Hepatocyte (in vitro differentiated cells): ENCODE data around the gene PAPPA2. TPM values are rescaled to one million over a fixed set of nuclear protein-coding genes. Genes with fewer than 3 reads are reported as not detected.

Source experiments
- DNase-seq: peaks from one replicate; pipeline ENCODE4 v3.0.0-alpha.2; 2016; ENCODE audit warnings: low spot score
- H2AFZ ChIP-seq: fragments of 200-600 bp; sonication (generic); 2 replicates; pipeline ENCODE4 v1.6.0; 2016; ENCODE audit warnings: antibody characterized with exemption, mild to moderate bottlenecking
- H3K27ac ChIP-seq: fragments of 200-600 bp; sonication (generic); 2 replicates; pipeline ENCODE4 v1.5.1; 2016; ENCODE audit warnings: mild to moderate bottlenecking
- H3K27me3 ChIP-seq: fragments of 200-600 bp; sonication (generic); 2 replicates; pipeline ENCODE4 v1.6.1; 2016
- H3K36me3 ChIP-seq: fragments of 200-600 bp; sonication (generic); replicated peaks from 2 replicates; pipeline ENCODE4 v1.5.1; 2016; ENCODE audit warnings: low read depth; ENCODE audit not compliant: insufficient read depth
- H3K4me1 ChIP-seq: fragments of 200-600 bp; sonication (generic); 2 replicates; pipeline ENCODE4 v1.5.1; 2016; ENCODE audit warnings: mild to moderate bottlenecking, moderate library complexity; ENCODE audit not compliant: insufficient read depth
- H3K4me2 ChIP-seq: fragments of 200-600 bp; sonication (generic); 2 replicates; pipeline ENCODE4 v1.6.0; 2016
- H3K4me3 ChIP-seq: fragments of 200-600 bp; sonication (generic); 2 replicates; pipeline ENCODE4 v1.5.1; 2016; ENCODE audit warnings: mild to moderate bottlenecking
- H3K79me2 ChIP-seq: fragments of 200-600 bp; sonication (generic); 2 replicates; pipeline ENCODE4 v1.6.0; 2017; ENCODE audit warnings: mild to moderate bottlenecking
- H3K9me2 ChIP-seq: fragments of 200-600 bp; sonication (generic); replicated peaks from 2 replicates; pipeline ENCODE4 v1.6.0; 2017; ENCODE audit warnings: mild to moderate bottlenecking; ENCODE audit not compliant: insufficient read depth
- H3K9me3 ChIP-seq: fragments of 200-600 bp; sonication (generic); 2 replicates; pipeline ENCODE4 v1.5.1; 2016; ENCODE audit warnings: low read depth, mild to moderate bottlenecking
- H4K20me1 ChIP-seq: fragments of 200-600 bp; sonication (generic); 2 replicates; pipeline ENCODE4 v1.6.0; 2016; ENCODE audit warnings: mild to moderate bottlenecking; ENCODE audit not compliant: insufficient read depth, poor library complexity, severe bottlenecking
- CTCF ChIP-seq: fragments of 200-600 bp; sonication (generic); IDR thresholded peaks from 2 replicates; pipeline ENCODE4 v1.5.1; 2016; ENCODE audit warnings: antibody characterized with exemption, mild to moderate bottlenecking; ENCODE audit not compliant: poor library complexity
- EZH2 ChIP-seq: fragments of 200-600 bp; sonication (generic); IDR thresholded peaks from 2 replicates; pipeline ENCODE4 v1.6.1; 2016; ENCODE audit warnings: antibody characterized with exemption, mild to moderate bottlenecking, borderline replicate concordance
- EZH2phosphoT487 ChIP-seq: fragments of 200-600 bp; sonication (generic); IDR thresholded peaks from one replicate; pipeline ENCODE4 v1.6.1; 2018; ENCODE audit warnings: antibody characterized with exemption, mild to moderate bottlenecking, low read depth, moderate library complexity; ENCODE audit not compliant: unreplicated experiment, severe bottlenecking
- WGBS: methylation state at CpG from one replicate; pipeline ENCODE4 v1.1.6; 2016; ENCODE audit warnings: low lambda C conversion rate; ENCODE audit errors: missing lambda C conversion rate; 5-methylcytosine and 5-hydroxymethylcytosine counted together
- polyA plus RNA-seq: library from polyadenylated mRNA; unstranded; fragments of >200 nt; fragmentation: Nextera tagmentation; extraction: Ambion mirVana; gene quantifications from 2 replicates; pipeline ENCODE4 v1.2.1, GENCODE V29; 2016
- total RNA-seq: library from RNA; depleted of rRNA; stranded (reverse); fragments of >200 nt; gene quantifications from 2 replicates; pipeline ENCODE4 v1.2.3, GENCODE V29; 2014

PAPPA2 gene
- total and polyA plus RNA-seq, 2 experiments from 2014 or later, result 1.9 to 2.6 TPM

- H3K9me3 ChIP-seq, result no peaks in the 10 kb centered on the region
- H3K4me3 ChIP-seq, result no peak overlapping the region
- H4K20me1 ChIP-seq, result no peaks in the 10 kb centered on the region
- H3K27me3 ChIP-seq, result no peaks in the 10 kb centered on the region
- no peaks in the 10 kb centered on the region for H3K4me1 ChIP-seq
- no peaks in the 10 kb centered on the region for H3K36me3 ChIP-seq
- no peak overlapping the region for H2AFZ ChIP-seq
- H3K79me2 ChIP-seq, result no peaks in the 10 kb centered on the region
- TF ChIP-seq CTCF (no peak), EZH2phosphoT487 (no peak), EZH2 (no peak)
- WGBS, result 80% methylated on average over 4 of the region's 4 CpGs
- H3K9me2 ChIP-seq, result no peaks in the 10 kb centered on the region
- H3K4me2 ChIP-seq, result no peak overlapping the region
- DNase-seq, result no peak
- H3K27ac ChIP-seq, result no peak overlapping the region
Observed at GRCh38 chr1:176850871-176851270, 387.9 kb downstream of the PAPPA2 start.

- whole genome bisulfite sequencing, result 98% methylated on average over 3 of the region's 3 CpGs
- no peak overlapping the region for H2AFZ ChIP-seq
Observed at GRCh38 chr1:176852124-176852523, 389.1 kb downstream of the PAPPA2 start.

GRCh38 chr1:176853503-176853902, 390.5 kb downstream of the PAPPA2 start:
- Histone ChIP-seq H3K27ac (no peak overlapping the region), H3K9me2 (no peaks in the 10 kb centered on the region), H3K36me3 (no peaks in the 10 kb centered on the region), H3K4me3 (no peak overlapping the region), H3K4me2 (no peak overlapping the region), H3K27me3 (peaks cover 3% of the 10 kb centered on the region), H3K4me1 (no peaks in the 10 kb centered on the region), H2AFZ (no peak overlapping the region), H3K79me2 (no peaks in the 10 kb centered on the region), H3K9me3 (no peaks in the 10 kb centered on the region), H4K20me1 (no peaks in the 10 kb centered on the region)
- TF ChIP-seq EZH2phosphoT487 (no peak), EZH2 (no peak), CTCF (no peak)
- DNase-seq, result no peak
- 60% methylated on average over 3 of the region's 3 CpGs for WGBS

More at GRCh38 chr1:176852124-176852523, 389.1 kb downstream of the PAPPA2 start:
- Histone ChIP-seq H3K36me3 (no peaks in the 10 kb centered on the region), H3K27ac (no peak overlapping the region), H3K4me2 (no peak overlapping the region), H3K27me3 (peaks cover under 1% of the 10 kb centered on the region), H3K4me1 (no peaks in the 10 kb centered on the region), H3K79me2 (no peaks in the 10 kb centered on the region), H3K9me3 (no peaks in the 10 kb centered on the region), H3K9me2 (no peaks in the 10 kb centered on the region), H4K20me1 (no peaks in the 10 kb centered on the region), H3K4me3 (no peak overlapping the region)
- no peak for DNase-seq
- TF ChIP-seq CTCF, result no peak
- TF ChIP-seq EZH2phosphoT487, result no peak
- no peak for TF ChIP-seq EZH2

- no peak overlapping the region for H3K4me2 ChIP-seq
- no peaks in the 10 kb centered on the region for H3K9me3 ChIP-seq
- no peaks in the 10 kb centered on the region for H3K79me2 ChIP-seq
- H3K4me1 ChIP-seq, result no peaks in the 10 kb centered on the region
- no peaks in the 10 kb centered on the region for H3K36me3 ChIP-seq
- WGBS, result 84% methylated on average over 4 of the region's 4 CpGs
- H2AFZ ChIP-seq, result no peak overlapping the region
- H3K27me3 ChIP-seq, result peaks cover 3% of the 10 kb centered on the region
- no peaks in the 10 kb centered on the region for H4K20me1 ChIP-seq
- no peak overlapping the region for H3K4me3 ChIP-seq
- no peak for TF ChIP-seq EZH2
- TF ChIP-seq EZH2phosphoT487, result no peak
- no peak for TF ChIP-seq CTCF
- no peak for DNase-seq
- H3K27ac ChIP-seq, result no peak overlapping the region
- no peaks in the 10 kb centered on the region for H3K9me2 ChIP-seq
Observed at GRCh38 chr1:176854121-176854520, 391.1 kb downstream of the PAPPA2 start.
